ENCODE results near the gene TBC1D3. TPM values are rescaled to one million over a fixed set of nuclear protein-coding genes. Genes with fewer than 3 reads are reported as not detected.
"Not testable (repeated sequence)": the region's sequence is repeated elsewhere in the genome, so short reads cannot be mapped to it uniquely, and the experiment has no call there.

Gene TBC1D3
- total RNA-seq (2021) (not detected in 3 replicates), Bru-seq, nascent RNA (percentile 4 among the genes with signal in this experiment)
- long read RNA-seq, experiment 1, partial matches to known transcripts: 5 of 47 reads
- long read RNA-seq, experiment 1, other reads (novel, unspliced or antisense): 42 of 47 reads
- long read RNA-seq, experiment 2, partial matches to known transcripts: 3 of 13 reads
- long read RNA-seq, experiment 2, other reads (novel, unspliced or antisense): 10 of 13 reads
- long read RNA-seq, experiment 3: 0 reads

- ATAC-seq: not testable (repeated sequence)
Observed at GRCh38 chr17:38192455-38192854, at the start of gene TBC1D3. Gene TBC1D3, minus strand, starts transcription at chr17:38192555. Its CDS starts 1,526 bp downstream, at chr17:38191029.

GRCh38 chr17:38232790-38233189 is 40.4 kb upstream of the TBC1D3 start:
- ATAC-seq; H3K27ac Mint-ChIP-seq; H3K27me3 Mint-ChIP-seq (ENCODE audit: low read depth); DNase-seq (ENCODE audit: low spot score); H3K4me3 Mint-ChIP-seq; POLR2A ChIA-PET; H3K9me3 Mint-ChIP-seq; H3K36me3 Mint-ChIP-seq; CTCF ChIA-PET; H3K4me1 Mint-ChIP-seq: not testable (repeated sequence)

More at GRCh38 chr17:38192455-38192854, at the start of gene TBC1D3:
- POLR2A ChIA-PET; H3K9me3 Mint-ChIP-seq; CTCF ChIA-PET; H3K4me1 Mint-ChIP-seq; H3K27ac Mint-ChIP-seq; H3K36me3 Mint-ChIP-seq; H3K27me3 Mint-ChIP-seq (ENCODE audit: low read depth); DNase-seq (ENCODE audit: low spot score); H3K4me3 Mint-ChIP-seq: not testable (repeated sequence)

- DNase-seq (ENCODE audit: low spot score); H3K36me3 Mint-ChIP-seq; CTCF ChIA-PET; ATAC-seq; H3K27me3 Mint-ChIP-seq (ENCODE audit: low read depth); H3K27ac Mint-ChIP-seq; H3K9me3 Mint-ChIP-seq; H3K4me1 Mint-ChIP-seq; POLR2A ChIA-PET; H3K4me3 Mint-ChIP-seq: not testable (repeated sequence)
Observed at GRCh38 chr17:38225844-38226495, 33.6 kb upstream of the TBC1D3 start.

- H3K27me3 Mint-ChIP-seq (ENCODE audit: low read depth); H3K27ac Mint-ChIP-seq; H3K9me3 Mint-ChIP-seq; H3K4me1 Mint-ChIP-seq; DNase-seq (ENCODE audit: low spot score); ATAC-seq; CTCF ChIA-PET; H3K4me3 Mint-ChIP-seq; POLR2A ChIA-PET; H3K36me3 Mint-ChIP-seq: not testable (repeated sequence)
Observed at GRCh38 chr17:38220867-38221266, 28.5 kb upstream of the TBC1D3 start.

- DNase-seq (ENCODE audit: low spot score); H3K4me3 Mint-ChIP-seq; H3K36me3 Mint-ChIP-seq; CTCF ChIA-PET; H3K9me3 Mint-ChIP-seq; ATAC-seq; H3K4me1 Mint-ChIP-seq; H3K27me3 Mint-ChIP-seq (ENCODE audit: low read depth); H3K27ac Mint-ChIP-seq; POLR2A ChIA-PET: not testable (repeated sequence)
Observed at GRCh38 chr17:38200271-38200670, 7.9 kb upstream of the TBC1D3 start.

GRCh38 chr17:38134860-38135259 is 57.5 kb downstream of the TBC1D3 start:
- not testable (repeated sequence) for DNase-seq (ENCODE audit: low spot score)

More at GRCh38 chr17:38134860-38135259, 57.5 kb downstream of the TBC1D3 start:
- CTCF ChIA-PET; H3K27ac Mint-ChIP-seq; ATAC-seq; H3K4me3 Mint-ChIP-seq; H3K27me3 Mint-ChIP-seq (ENCODE audit: low read depth); H3K36me3 Mint-ChIP-seq; H3K4me1 Mint-ChIP-seq; H3K9me3 Mint-ChIP-seq; POLR2A ChIA-PET: not testable (repeated sequence)

Other genes with a start within 250 kb of the TBC1D3 start
- 18.8 to 20.5 TPM (median 20.1 TPM) in 3 replicates for gene TBC1D3L, start 203.5 kb downstream of the TBC1D3 start, total RNA-seq (2021)
- gene TBC1D3D, start 188.6 kb downstream of the TBC1D3 start, total RNA-seq (2021): 0.44 to 0.46 TPM in 2 of 3 replicates, not detected in the other
- not detected in 3 replicates for gene TBC1D3C, start 123.9 kb downstream of the TBC1D3 start, total RNA-seq (2021)
- not detected in 3 replicates for gene TBC1D3E, start 64.6 kb downstream of the TBC1D3 start, total RNA-seq (2021)
- 60.3 to 63.3 TPM (median 61.1 TPM) in 3 replicates for gene MRPL45, start 104.6 kb upstream of the TBC1D3 start, total RNA-seq (2021)
- gene GPR179, start 151.4 kb upstream of the TBC1D3 start, total RNA-seq (2021): 0.09 to 0.46 TPM (median 0.46 TPM) in 3 replicates
- 32.3 to 34.4 TPM (median 33.6 TPM) in 3 replicates for gene SOCS7, start 159.3 kb upstream of the TBC1D3 start, total RNA-seq (2021)
- gene ARHGAP23, start 235.9 kb upstream of the TBC1D3 start, total RNA-seq (2021): 49.1 to 66.0 TPM (median 56.6 TPM) in 3 replicates

Measured in WTC11 (cell line).